ENCODE data around the gene FCHSD1. TPM values are rescaled to one million over a fixed set of nuclear protein-coding genes. Genes with fewer than 3 reads are reported as not detected.

The FCHSD1 gene
- polyA plus RNA-seq, 3 donors = 3.0 to 73.3 (median 3.4) TPM

GRCh38 chr5:141664733-141665461 lies 13.7 kb upstream of the FCHSD1 start:
- TF ChIP-seq, protein P1, sequence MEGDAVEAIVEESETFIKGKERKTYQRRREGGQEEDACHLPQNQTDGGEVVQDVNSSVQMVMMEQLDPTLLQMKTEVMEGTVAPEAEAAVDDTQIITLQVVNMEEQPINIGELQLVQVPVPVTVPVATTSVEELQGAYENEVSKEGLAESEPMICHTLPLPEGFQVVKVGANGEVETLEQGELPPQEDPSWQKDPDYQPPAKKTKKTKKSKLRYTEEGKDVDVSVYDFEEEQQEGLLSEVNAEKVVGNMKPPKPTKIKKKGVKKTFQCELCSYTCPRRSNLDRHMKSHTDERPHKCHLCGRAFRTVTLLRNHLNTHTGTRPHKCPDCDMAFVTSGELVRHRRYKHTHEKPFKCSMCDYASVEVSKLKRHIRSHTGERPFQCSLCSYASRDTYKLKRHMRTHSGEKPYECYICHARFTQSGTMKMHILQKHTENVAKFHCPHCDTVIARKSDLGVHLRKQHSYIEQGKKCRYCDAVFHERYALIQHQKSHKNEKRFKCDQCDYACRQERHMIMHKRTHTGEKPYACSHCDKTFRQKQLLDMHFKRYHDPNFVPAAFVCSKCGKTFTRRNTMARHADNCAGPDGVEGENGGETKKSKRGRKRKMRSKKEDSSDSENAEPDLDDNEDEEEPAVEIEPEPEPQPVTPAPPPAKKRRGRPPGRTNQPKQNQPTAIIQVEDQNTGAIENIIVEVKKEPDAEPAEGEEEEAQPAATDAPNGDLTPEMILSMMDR (IDR thresholded peaks at IDR 0.05) = peak; percentile 88
- Histone ChIP-seq H3K4me1 (ENCODE audit: control insufficient read depth in 1 of 2, insufficient read depth in 2 of 2, low read length in 2 of 2) (peaks cover 5 to 6% of the 10 kb centered on the region in 2 donors), H3K36me3 (replicated peaks in 1 of 2; ENCODE audit: control insufficient read depth in 1 of 2, insufficient read depth in 2 of 2, low read length in 2 of 2) (peaks cover 46 to 58% of the 10 kb centered on the region in 2 donors), H2AFZ (ENCODE audit: insufficient read depth, low read depth, low read length, poor library complexity, severe bottlenecking) (no peak overlapping the region), H3K4me2 (replicated peaks; ENCODE audit: extremely low read depth, low read length, poor library complexity, severe bottlenecking) (no peak overlapping the region), H3K9ac (ENCODE audit: insufficient read depth, low read length, poor library complexity, severe bottlenecking) (no peak overlapping the region), H3K27me3 (ENCODE audit: control insufficient read depth in 2 of 2, insufficient read depth in 2 of 2, low read length in 2 of 2) (no peaks in the 10 kb centered on the region), H3K9me3 (replicated peaks in 1 of 2; ENCODE audit: control insufficient read depth in 1 of 2, insufficient read depth in 1 of 2, low read length in 2 of 2) (no peaks in the 10 kb centered on the region), H3K4me3 (replicated peaks in 1 of 3; ENCODE audit: low read depth in 2 of 3, low read length in 3 of 3) (no peak overlapping the region), H3K79me2 (ENCODE audit: insufficient read depth, low read length) (no peaks in the 10 kb centered on the region), H4K20me1 (ENCODE audit: insufficient read depth, low read length) (peaks cover 6% of the 10 kb centered on the region), H3K27ac (ENCODE audit: low read depth in 1 of 2, low read length in 2 of 2) (no peak overlapping the region)
- DNase-seq = peak; percentile 77 to 85 (median 82)
- H3K27me3 Mint-ChIP-seq (ENCODE audit: low read depth in 3 of 3) = peaks cover 0 to 2% (median 1%) of the 10 kb centered on the region in 3 donors
- whole genome bisulfite sequencing (ENCODE audit: insufficient coverage) = 44% methylated on average over 8 of the region's 13 CpGs
- peaks cover 0 to 3% (median 0%) of the 10 kb centered on the region in 7 donors for H3K9me3 Mint-ChIP-seq
- peaks cover 50 to 52% of the 10 kb centered on the region in 2 donors for H3K36me3 Mint-ChIP-seq
- intact Hi-C loops (cut with micrococcal nuclease) = loop anchor here (5.0 to 10.0 kb wide), 2 partner anchors 150 to 162 kb away; no protein-coding TSS in a partner anchor
- H3K4me1 Mint-ChIP-seq = peaks cover 4% of the 10 kb centered on the region
- H3K27ac Mint-ChIP-seq = peak overlapping the region in 1 of 7 donors; percentile 28
- H3K4me3 Mint-ChIP-seq = no peak overlapping the region

DNA sequence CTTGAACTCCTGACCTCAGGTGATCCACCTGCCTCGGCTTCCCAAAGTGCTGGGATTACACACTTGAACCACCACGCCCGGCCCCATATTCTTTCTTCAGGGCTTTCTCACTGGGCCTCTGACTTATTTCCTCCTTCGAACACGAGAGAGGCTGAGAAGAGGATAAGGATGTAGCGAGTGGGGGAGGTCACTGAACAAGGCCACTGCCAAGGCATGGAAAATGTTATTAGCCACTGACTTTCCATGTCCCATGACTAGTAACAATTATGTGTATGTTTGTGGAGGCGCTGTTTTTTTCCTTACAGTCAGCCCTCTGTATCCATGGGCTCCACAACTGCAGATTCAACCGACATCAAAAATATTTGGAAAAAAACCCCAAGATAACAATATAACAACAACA lies 12.3 kb upstream of the FCHSD1 start:
- Histone ChIP-seq H3K79me2 (ENCODE audit: insufficient read depth, low read length) (no peaks in the 10 kb centered on the region), H3K4me1 (ENCODE audit: control insufficient read depth in 1 of 2, insufficient read depth in 2 of 2, low read length in 2 of 2) (peaks cover 5 to 6% of the 10 kb centered on the region in 2 donors), H3K9me3 (replicated peaks in 1 of 2; ENCODE audit: control insufficient read depth in 1 of 2, insufficient read depth in 1 of 2, low read length in 2 of 2) (no peaks in the 10 kb centered on the region), H2AFZ (ENCODE audit: insufficient read depth, low read depth, low read length, poor library complexity, severe bottlenecking) (no peak overlapping the region), H3K9ac (ENCODE audit: insufficient read depth, low read length, poor library complexity, severe bottlenecking) (no peak overlapping the region), H3K4me2 (replicated peaks; ENCODE audit: extremely low read depth, low read length, poor library complexity, severe bottlenecking) (no peak overlapping the region), H3K36me3 (replicated peaks in 1 of 2; ENCODE audit: control insufficient read depth in 1 of 2, insufficient read depth in 2 of 2, low read length in 2 of 2) (peaks cover 34 to 55% of the 10 kb centered on the region in 2 donors), H4K20me1 (ENCODE audit: insufficient read depth, low read length) (peaks cover 6% of the 10 kb centered on the region), H3K27me3 (ENCODE audit: control insufficient read depth in 2 of 2, insufficient read depth in 2 of 2, low read length in 2 of 2) (no peaks in the 10 kb centered on the region), H3K4me3 (replicated peaks in 1 of 3; ENCODE audit: low read depth in 2 of 3, low read length in 3 of 3) (no peak overlapping the region), H3K27ac (ENCODE audit: low read depth in 1 of 2, low read length in 2 of 2) (no peak overlapping the region)
- Mint-ChIP-seq H3K36me3 (peaks cover 47 to 50% of the 10 kb centered on the region in 2 donors), H3K4me1 (peaks cover 4% of the 10 kb centered on the region), H3K27ac (no peak overlapping the region), H3K9me3 (peaks cover 0 to 3% (median 0%) of the 10 kb centered on the region in 7 donors), H3K4me3 (no peak overlapping the region), H3K27me3 (ENCODE audit: low read depth in 3 of 3) (peaks cover 0 to 2% (median 0%) of the 10 kb centered on the region in 3 donors)
- DNase-seq = no peak
- 100% methylated on average over 2 of the region's 8 CpGs for WGBS (ENCODE audit: insufficient coverage)
- intact Hi-C loops (cut with micrococcal nuclease) = loop anchor here in 1 of 2 donors (10.0 kb wide), 1 partner anchor 151 kb away; no protein-coding TSS in a partner anchor
- TF ChIP-seq, protein P1 (IDR thresholded peaks at IDR 0.05) = no peak
